ENCODE data around the gene PLEKHJ1. TPM values are rescaled to one million over a fixed set of nuclear protein-coding genes. Genes with fewer than 3 reads are reported as not detected.
A peak's percentile ranks its signal among the peaks of the same experiment; 100 is the strongest.

The PLEKHJ1 gene
- total and polyA plus RNA-seq, 3 experiments from 2014 or later, result 96.6 to 120 (median 99.1) TPM

- peaks cover 0 to 1% (median 0%) of the 10 kb centered on the region in 5 donors for H3K9me3 Mint-ChIP-seq
- Histone ChIP-seq H3K27me3 (ENCODE audit: insufficient read depth, low read length, poor library complexity, severe bottlenecking) (no peaks in the 10 kb centered on the region), H3K4me3 (ENCODE audit: low read length) (peak overlapping the region; percentile 63), H3K27ac (ENCODE audit: low read depth, low read length) (peak overlapping the region; percentile 49), H3K36me3 (ENCODE audit: insufficient read depth, low read length) (peaks cover 30% of the 10 kb centered on the region), H3K4me1 (ENCODE audit: insufficient read depth, low read length) (peaks cover 66% of the 10 kb centered on the region), H3K9me3 (ENCODE audit: low read length) (no peaks in the 10 kb centered on the region)
- CTCF ChIA-PET, result interaction anchor here (1.3 to 5.9 kb wide), 4 partner anchors 12 to 85 kb away, joined by 4 to 70 read pairs (median 26); no protein-coding TSS in a partner anchor
- POLR2A ChIA-PET, result interaction anchor here (0.5 to 5.5 kb wide), 5 partner anchors 11 to 73 kb away, joined by 3 to 69 read pairs (median 45); partner anchors contain the start of genes AMH and JSRP1
- H3K4me1 Mint-ChIP-seq, result peaks cover 57 to 65% (median 62%) of the 10 kb centered on the region in 3 donors
- DNase-seq, result no peak
- H3K27ac Mint-ChIP-seq, result peak overlapping the region; percentile 69 to 99 (median 94)
- H3K4me3 Mint-ChIP-seq, result peak overlapping the region; percentile 89 to 100 (median 98)
- peaks cover 0 to 73% (median 9%) of the 10 kb centered on the region in 3 donors for H3K36me3 Mint-ChIP-seq
- peaks cover 0 to 5% of the 10 kb centered on the region in 2 donors for H3K27me3 Mint-ChIP-seq
Measured at GRCh38 chr19:2240881-2241760, 5.0 kb upstream of the PLEKHJ1 start.

DNA sequence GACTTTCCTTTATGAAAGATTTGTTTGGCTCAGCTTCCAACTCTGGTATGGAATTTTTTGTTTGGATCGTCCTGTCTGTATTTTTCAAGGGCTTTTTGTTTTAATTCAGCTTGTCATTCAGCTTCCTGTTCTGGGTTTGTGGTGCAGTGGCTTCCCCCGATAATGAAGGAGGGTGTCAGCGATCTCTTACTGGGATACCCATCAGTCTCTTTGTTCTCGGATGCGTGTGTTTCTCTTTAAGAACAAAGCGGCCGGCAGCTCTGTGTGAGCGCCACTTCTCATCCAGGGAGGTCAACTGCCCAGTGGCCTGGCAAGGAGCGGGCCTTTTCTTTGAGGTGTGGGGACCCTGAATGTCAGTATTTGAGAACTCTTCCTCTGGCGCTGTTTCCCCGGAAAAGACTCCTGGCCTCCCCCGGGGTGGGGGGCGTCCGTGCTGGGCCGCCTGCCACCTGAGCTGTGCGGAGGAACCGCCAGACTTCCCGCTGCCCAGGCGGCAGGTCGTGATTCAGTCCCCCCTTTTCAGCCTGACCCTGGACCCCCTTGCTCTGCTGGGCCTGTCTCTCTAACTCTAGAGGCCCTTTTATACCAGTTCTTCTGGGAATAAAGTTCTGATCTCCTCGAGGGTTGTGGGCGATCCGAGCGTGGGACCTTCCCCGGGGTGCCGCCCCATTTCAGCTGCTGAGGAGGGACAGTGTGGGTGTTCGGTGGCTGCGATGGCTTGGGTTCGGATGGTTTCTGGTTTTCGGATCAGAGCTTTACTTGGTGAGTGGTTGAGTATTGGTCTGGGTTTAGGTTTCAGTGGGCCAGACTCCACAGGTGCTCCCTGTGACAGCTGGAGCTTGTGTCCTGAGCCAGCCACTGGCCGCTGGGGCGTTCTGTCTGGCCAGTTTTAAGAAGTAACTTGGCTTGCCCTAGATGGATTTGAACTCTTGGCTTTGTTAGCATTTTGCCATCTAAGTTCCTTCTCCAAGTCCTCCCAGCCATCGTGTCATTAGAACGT is 3.9 kb upstream of the PLEKHJ1 start:
- POLR2A ChIA-PET, result interaction anchor here (0.6 to 5.5 kb wide), 7 partner anchors 12 to 370 kb away, joined by 4 to 69 read pairs (median 14); partner anchors contain the start of genes AMH and JSRP1
- Histone ChIP-seq H3K4me3 (ENCODE audit: low read length) (peak overlapping the region; percentile 63), H3K4me1 (ENCODE audit: insufficient read depth, low read length) (peaks cover 70% of the 10 kb centered on the region), H3K36me3 (ENCODE audit: insufficient read depth, low read length) (peaks cover 22% of the 10 kb centered on the region), H3K27me3 (ENCODE audit: insufficient read depth, low read length, poor library complexity, severe bottlenecking) (no peaks in the 10 kb centered on the region), H3K27ac (ENCODE audit: low read depth, low read length) (peak overlapping the region; percentile 49), H3K9me3 (ENCODE audit: low read length) (no peaks in the 10 kb centered on the region)
- CTCF ChIA-PET, result interaction anchor here (0.7 to 5.9 kb wide), 12 partner anchors 9 to 381 kb away, joined by 3 to 70 read pairs (median 4); partner anchors contain the start of genes AMH and TIMM13
- peak in 4 of 5 donors; percentile 34 to 73 (median 54) for DNase-seq
- Mint-ChIP-seq H3K4me1 (peaks cover 62 to 70% (median 67%) of the 10 kb centered on the region in 3 donors), H3K4me3 (peak overlapping the region; percentile 89 to 100 (median 98)), H3K27me3 (peaks cover 0 to 5% of the 10 kb centered on the region in 2 donors), H3K9me3 (no peaks in the 10 kb centered on the region), H3K27ac (peak overlapping the region; percentile 89 to 99 (median 94)), H3K36me3 (peaks cover 0 to 67% (median 9%) of the 10 kb centered on the region in 3 donors)

DNA sequence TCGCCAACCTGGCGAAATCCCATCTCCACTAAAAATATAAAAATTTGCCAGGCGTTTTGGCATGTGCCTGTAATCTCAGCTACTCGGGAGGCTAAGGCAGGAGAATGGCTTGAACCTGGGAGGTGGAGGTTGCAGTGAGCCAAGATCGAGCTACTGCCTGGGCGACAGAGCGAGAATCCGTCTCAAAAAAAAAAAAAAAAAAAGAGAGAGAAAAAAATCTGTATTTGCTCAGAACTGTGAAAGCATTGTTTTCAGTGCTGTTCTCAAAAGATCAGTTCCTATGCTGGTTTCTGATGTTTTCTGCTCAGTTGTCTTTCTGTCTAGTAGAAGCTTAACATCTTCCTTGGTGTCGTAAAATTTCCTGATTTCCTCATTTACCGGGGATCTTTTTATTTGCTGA is 3.0 kb upstream of the PLEKHJ1 start:
- no peaks in the 10 kb centered on the region for H3K9me3 Mint-ChIP-seq
- peak overlapping the region; percentile 89 to 100 (median 98) for H3K4me3 Mint-ChIP-seq
- Histone ChIP-seq H3K4me3 (ENCODE audit: low read length) (peak overlapping the region; percentile 63), H3K36me3 (ENCODE audit: insufficient read depth, low read length) (peaks cover 13% of the 10 kb centered on the region), H3K9me3 (ENCODE audit: low read length) (no peaks in the 10 kb centered on the region), H3K4me1 (ENCODE audit: insufficient read depth, low read length) (peaks cover 76% of the 10 kb centered on the region), H3K27me3 (ENCODE audit: insufficient read depth, low read length, poor library complexity, severe bottlenecking) (no peaks in the 10 kb centered on the region), H3K27ac (ENCODE audit: low read depth, low read length) (peak overlapping the region; percentile 49)
- H3K27me3 Mint-ChIP-seq, result peaks cover 0 to 5% of the 10 kb centered on the region in 2 donors
- CTCF ChIA-PET, result interaction anchor here (0.7 to 5.9 kb wide), 12 partner anchors 10 to 371 kb away, joined by 3 to 70 read pairs (median 4); partner anchors contain the start of genes AMH, GADD45B and TIMM13
- no peak for DNase-seq
- H3K36me3 Mint-ChIP-seq, result peaks cover 0 to 64% (median 9%) of the 10 kb centered on the region in 3 donors
- H3K27ac Mint-ChIP-seq, result peak overlapping the region; percentile 92 to 99 (median 97)
- peaks cover 67 to 79% (median 72%) of the 10 kb centered on the region in 3 donors for H3K4me1 Mint-ChIP-seq
- POLR2A ChIA-PET, result interaction anchor here (0.6 to 5.5 kb wide), 8 partner anchors 13 to 1753 kb away, joined by 3 to 69 read pairs (median 14); partner anchors contain the start of genes AMH, JSRP1 and LSM7

DNA sequence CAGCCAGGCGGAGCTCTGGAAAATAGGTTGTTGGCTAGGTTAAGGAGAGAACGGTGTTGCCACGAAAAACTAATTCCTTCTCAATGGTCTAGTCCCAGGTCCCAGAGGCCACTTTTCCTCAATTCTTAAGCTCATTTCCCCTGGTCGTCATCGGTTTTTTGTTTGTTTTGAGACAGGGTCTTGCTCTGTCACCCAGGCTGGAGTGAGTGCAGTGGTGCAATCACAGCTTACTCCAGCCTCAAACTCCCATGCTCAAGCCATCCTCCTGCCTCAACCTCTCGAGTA is 1.7 kb upstream of the PLEKHJ1 start:
- Histone ChIP-seq H3K27ac (ENCODE audit: low read depth, low read length) (peak overlapping the region; percentile 98), H3K4me3 (ENCODE audit: low read length) (peak overlapping the region; percentile 88), H3K27me3 (ENCODE audit: insufficient read depth, low read length, poor library complexity, severe bottlenecking) (no peaks in the 10 kb centered on the region), H3K4me1 (ENCODE audit: insufficient read depth, low read length) (peaks cover 73% of the 10 kb centered on the region), H3K36me3 (ENCODE audit: insufficient read depth, low read length) (peaks cover 6% of the 10 kb centered on the region), H3K9me3 (ENCODE audit: low read length) (no peaks in the 10 kb centered on the region)
- Mint-ChIP-seq H3K4me1 (peaks cover 68 to 86% (median 74%) of the 10 kb centered on the region in 3 donors), H3K27me3 (peaks cover 0 to 5% of the 10 kb centered on the region in 2 donors), H3K27ac (peak overlapping the region; percentile 92 to 99 (median 96)), H3K9me3 (no peaks in the 10 kb centered on the region), H3K36me3 (peaks cover 0 to 66% (median 11%) of the 10 kb centered on the region in 3 donors), H3K4me3 (peak overlapping the region; percentile 89 to 100 (median 98))
- no peak for DNase-seq
- ChIA-PET POLR2A (interaction anchor here (1.1 to 5.5 kb wide), 4 partner anchors 14 to 43 kb away, joined by 3 to 69 read pairs (median 56); partner anchors contain the start of genes AMH and JSRP1), CTCF (interaction anchor here (1.0 to 5.9 kb wide), 7 partner anchors 12 to 156 kb away, joined by 3 to 70 read pairs (median 4); no protein-coding TSS in a partner anchor)

GRCh38 chr19:2237051-2237868 is 1.1 kb upstream of the PLEKHJ1 start:
- peaks cover 0 to 66% (median 8%) of the 10 kb centered on the region in 3 donors for H3K36me3 Mint-ChIP-seq
- H3K27me3 Mint-ChIP-seq, result peaks cover 0 to 5% of the 10 kb centered on the region in 2 donors
- H3K4me3 Mint-ChIP-seq, result peak overlapping the region; percentile 89 to 100 (median 98)
- Histone ChIP-seq H3K36me3 (ENCODE audit: insufficient read depth, low read length) (peaks cover 6% of the 10 kb centered on the region), H3K4me3 (ENCODE audit: low read length) (peak overlapping the region; percentile 88), H3K27ac (ENCODE audit: low read depth, low read length) (peak overlapping the region; percentile 98), H3K27me3 (ENCODE audit: insufficient read depth, low read length, poor library complexity, severe bottlenecking) (no peaks in the 10 kb centered on the region), H3K9me3 (ENCODE audit: low read length) (no peaks in the 10 kb centered on the region), H3K4me1 (ENCODE audit: insufficient read depth, low read length) (peaks cover 68% of the 10 kb centered on the region)
- DNase-seq, result no peak
- H3K4me1 Mint-ChIP-seq, result peaks cover 63 to 85% (median 68%) of the 10 kb centered on the region in 3 donors
- H3K9me3 Mint-ChIP-seq, result no peaks in the 10 kb centered on the region
- ChIA-PET POLR2A (interaction anchor here (1.1 to 5.5 kb wide), 4 partner anchors 15 to 43 kb away, joined by 3 to 69 read pairs (median 56); partner anchors contain the start of genes AMH and JSRP1), CTCF (interaction anchor here (1.1 to 5.9 kb wide), 6 partner anchors 13 to 79 kb away, joined by 4 to 70 read pairs (median 4); no protein-coding TSS in a partner anchor)
- peak overlapping the region; percentile 92 to 99 (median 96) for H3K27ac Mint-ChIP-seq

DNA sequence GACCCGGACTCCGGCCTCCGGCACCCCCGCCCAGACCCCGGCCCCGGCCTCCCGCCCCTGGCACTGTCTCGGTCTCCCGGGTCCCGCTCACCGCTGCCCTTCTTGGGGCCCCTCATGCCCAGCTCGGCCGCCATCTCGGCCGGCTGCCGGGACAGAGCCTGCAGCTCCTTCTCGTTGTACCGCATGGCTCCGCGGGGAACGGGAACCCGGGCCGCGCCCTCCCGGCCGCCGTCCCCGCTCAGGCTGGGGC is 140 bp downstream of the PLEKHJ1 start:
- Mint-ChIP-seq H3K4me3 (peak overlapping the region; percentile 89 to 100 (median 98)), H3K9me3 (no peaks in the 10 kb centered on the region), H3K27ac (peak overlapping the region in 7 of 8 donors; percentile 92 to 99 (median 99)), H3K27me3 (peaks cover 0 to 5% of the 10 kb centered on the region in 2 donors), H3K36me3 (peaks cover 0 to 69% (median 8%) of the 10 kb centered on the region in 3 donors), H3K4me1 (peaks cover 53 to 72% (median 58%) of the 10 kb centered on the region in 3 donors)
- Histone ChIP-seq H3K27me3 (ENCODE audit: insufficient read depth, low read length, poor library complexity, severe bottlenecking) (no peaks in the 10 kb centered on the region), H3K9me3 (ENCODE audit: low read length) (no peaks in the 10 kb centered on the region), H3K4me1 (ENCODE audit: insufficient read depth, low read length) (peaks cover 55% of the 10 kb centered on the region), H3K27ac (ENCODE audit: low read depth, low read length) (peak overlapping the region; percentile 98), H3K4me3 (ENCODE audit: low read length) (peak overlapping the region; percentile 88), H3K36me3 (ENCODE audit: insufficient read depth, low read length) (peaks cover 6% of the 10 kb centered on the region)
- ChIA-PET POLR2A (interaction anchor here (0.5 to 1.8 kb wide), 9 partner anchors 34 to 729 kb away, joined by 3 to 12 read pairs (median 4); partner anchors contain the start of gene AP3D1), CTCF (interaction anchor here (0.8 to 3.3 kb wide), 14 partner anchors 17 to 184 kb away, joined by 3 to 20 read pairs (median 3); no protein-coding TSS in a partner anchor)
- no peak for DNase-seq

Data from CD8-positive, alpha-beta memory T cell (primary cell).